Heart left ventricle (tissue), 16 donors: Measurements from ENCODE around the gene TOGARAM2. TPM values are rescaled to one million over a fixed set of nuclear protein-coding genes. Genes with fewer than 3 reads are reported as not detected.
A peak's percentile ranks its signal among the peaks of the same experiment; 100 is the strongest.

Source experiments
- ATAC-seq, 4 donors: fragments of 200-7000 bp; cut with Tn5 transposase; one replicate each; pipeline ENCODE4 v1.9.1; 2020 to 2022; ENCODE audit warnings: moderate library complexity in 4 of 4, mild to moderate bottlenecking in 3 of 4, moderate number of reproducible peaks in 1 of 4
- DNase-seq, 5 donors: peaks; one replicate each; pipeline ENCODE4 v3.0.0-alpha.2; 2020
- H3K27ac ChIP-seq, 12 donors: fragments of 200-600 bp; sonication (generic) in 4 of 12; one replicate each; pipeline versions ENCODE4 v1.5.0 to v1.8.0; 2016 to 2022; ENCODE audit warnings: mild to moderate bottlenecking in 2 of 12
- H3K27me3 ChIP-seq, 9 donors: fragments of 200-600 bp; sonication (generic) in 2 of 9; one replicate each; pipeline versions ENCODE4 v1.5.1 to v1.8.0; 2016 to 2022; ENCODE audit warnings: mild to moderate bottlenecking in 3 of 9
- H3K36me3 ChIP-seq, 9 donors: fragments of 200-600 bp; sonication (generic) in 2 of 9; one replicate each; pipeline versions ENCODE4 v1.5.0 to v1.8.0; 2018 to 2022; ENCODE audit warnings: mild to moderate bottlenecking in 2 of 9
- H3K4me1 ChIP-seq, 12 donors: fragments of 200-600 bp; sonication (generic) in 4 of 12; one replicate each; pipeline versions ENCODE4 v1.5.0 to v1.8.0; 2016 to 2022; ENCODE audit warnings: mild to moderate bottlenecking in 3 of 12
- H3K4me3 ChIP-seq, 12 donors: fragments of 200-600 bp; sonication (generic) in 4 of 12; one replicate each; pipeline versions ENCODE4 v1.5.0 to v1.8.0; 2017 to 2022; ENCODE audit warnings: mild to moderate bottlenecking in 9 of 12, moderate library complexity in 4 of 12
- H3K9me3 ChIP-seq, 12 donors: fragments of 200-600 bp; sonication (generic) in 4 of 12; one replicate each; pipeline versions ENCODE4 v1.5.0 to v1.8.0; 2016 to 2022; ENCODE audit warnings: mild to moderate bottlenecking in 1 of 12
- CTCF ChIP-seq, 12 donors: fragments of 200-600 bp; sonication (generic) in 4 of 12; IDR thresholded peaks; one replicate each; pipeline versions ENCODE4 v1.5.0 to v1.8.0; 2018 to 2022; ENCODE audit warnings: antibody characterized with exemption in 12 of 12, mild to moderate bottlenecking in 5 of 12
- POLR2A ChIP-seq, 2 donors: fragments of 450-650 bp; IDR thresholded peaks; one replicate each; pipeline ENCODE4 v1.6.1; 2017; ENCODE audit warnings: antibody characterized with exemption in 2 of 2, mild to moderate bottlenecking in 2 of 2, moderate library complexity in 2 of 2
- WGBS, 4 donors: extraction: QIAGEN DNeasy Blood & Tissue Kit in 2 of 4; methylation state at CpG; one replicate each; pipeline versions ENCODE4 v1.1.5 to v1.1.7; 2013 to 2018; 5-methylcytosine and 5-hydroxymethylcytosine counted together
- intact Hi-C, 10 donors: fragments of 100-400 bp; cut with DNase I; formaldehyde crosslinking; loops; one replicate each; pipeline versions ENCODE4 v1.11.1 to v1.14.2; 2022
- polyA plus RNA-seq, 2 donors: library from polyadenylated mRNA; stranded (reverse); fragments of 200-250 nt; gene quantifications; one replicate each; pipeline ENCODE4 v1.2.3, GENCODE V29; 2013
- total RNA-seq, 9 donors: library from RNA; depleted of rRNA in 2 of 9; stranded (reverse); fragments of >200 nt in 2 of 9; fragmentation: NEBNext Ultra II Directional in 3 of 9; extraction: Animal tissue kit (Norgen Biotek cat#: 25700) in 3 of 9; gene quantifications; one replicate each; pipeline versions ENCODE4 v1.1.0 to v1.2.4, GENCODE V29; 2016 to 2023
- donor health status: ischemic (EF 13 %, LVEDD 7.1; RV severe dilation, severe dysfunction).
- donor health status: healthy with polysubstance abuse.
- donor health status: DM: no; HTN: yes; CAD: no.
- donor health status: DM: no; HTN: no; CAD: no.
- donor health status: ischemic (EF 25% LVEDD 6.9; RV normal size, moderate dysfunction).
- donor health status: ischemic (EF 25% LVEDD 5.7; RV mildly dilated, moderate dysfunction).
- donor health status: healthy.
- donor health status: DM: yes; HTN: yes; CAD: no.
- donor health status: ischemic (EF 35%, LVEDD 5.7; RV mildly dilated, moderate dysfunction).
- donor health status: nonischemic (EF 11% LVEDD 7.7; RV severe dilation, severe dysfunction).
- donor health status: DM: yes; HTN: yes; CAD: no.
- donor health status: PGD.
- donor health status: ischemic (EF 29% LVEDD 5.4; RV normal size, mild dysfunction).
- donor health status: nonischemic (EF 23%, LVEDD 6.1; RV moderate dilation, normal function).

TOGARAM2 gene
- total and polyA plus RNA-seq, 11 donors, result 0.24 to 23.9 (median 6.2) TPM

DNA sequence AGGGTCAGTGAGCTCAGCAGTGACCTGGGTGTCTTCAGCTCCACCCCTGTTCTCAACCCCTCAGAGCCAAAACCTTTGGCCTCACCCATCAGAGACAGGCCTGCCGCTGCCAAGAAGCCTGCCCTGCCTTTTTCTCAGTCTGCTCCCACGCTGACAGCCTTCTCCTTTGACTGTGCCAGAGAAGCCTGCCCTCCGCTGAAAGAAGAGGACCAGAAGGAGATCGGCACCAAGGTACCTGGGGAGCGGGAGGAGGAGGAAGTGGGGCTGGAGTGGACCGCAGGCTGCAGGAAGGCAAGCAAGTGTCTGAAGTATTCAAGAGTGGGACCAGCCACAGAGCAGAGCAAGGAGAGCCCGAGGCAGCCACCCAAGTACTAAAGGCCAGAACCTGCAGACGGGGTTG, 33.2 kb downstream of the TOGARAM2 start:
- ATAC-seq (peak in 1 of 4 donors; percentile 3), DNase-seq (peak in 1 of 5 donors; percentile 57)
- Histone ChIP-seq H3K27me3 (no peaks in the 10 kb centered on the region), H3K36me3 (no peaks in the 10 kb centered on the region), H3K9me3 (no peaks in the 10 kb centered on the region), H3K4me1 (peaks cover 6 to 83% (median 64%) of the 10 kb centered on the region in 12 donors), H3K4me3 (peak overlapping the region in 10 of 12 donors; percentile 3 to 47 (median 22)), H3K27ac (peak overlapping the region; percentile 79 to 98 (median 88))
- intact Hi-C loops, result loop anchor here in 6 of 10 donors (2.0 to 10.0 kb wide), 8 partner anchors 37 to 103 kb away; partner anchors contain the start of gene CLIP4 (in 3 of the 6)
- TF ChIP-seq POLR2A (IDR thresholded peaks at IDR 0.05) (no peak), CTCF (IDR thresholded peaks at IDR 0.05) (no peak)
- 58 to 70% (median 64%) methylated on average over 8 of the region's 8 CpGs for WGBS, 4 donors

DNA sequence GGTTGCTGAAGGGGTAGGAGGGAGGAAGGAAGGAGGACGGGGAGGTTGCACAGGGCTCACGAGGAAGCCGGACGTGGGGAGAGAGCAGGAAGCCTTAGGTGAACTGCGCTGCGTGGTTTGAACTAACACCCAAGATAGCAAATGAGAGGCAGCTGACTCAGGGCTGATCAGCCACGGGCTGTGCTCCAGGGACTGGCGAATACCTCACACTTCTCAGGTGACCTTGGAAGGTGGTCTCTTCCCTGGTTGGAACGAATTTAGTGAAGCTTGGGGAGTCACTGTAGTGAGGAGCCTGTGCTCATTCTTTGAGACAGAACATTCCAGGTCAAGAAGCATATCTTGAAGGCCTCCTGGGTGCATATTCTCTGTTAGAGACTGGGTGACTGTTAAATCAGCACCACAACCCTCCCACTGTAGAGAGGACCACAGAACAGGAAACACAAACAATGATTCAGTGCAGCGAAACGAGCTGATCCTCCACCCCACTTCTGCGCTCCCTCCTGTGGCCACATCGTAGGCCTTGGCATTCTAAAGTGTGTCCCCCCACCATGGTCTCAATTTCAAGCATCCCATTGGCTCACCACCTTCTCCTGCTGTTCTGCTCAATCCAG, 33.8 kb downstream of the TOGARAM2 start:
- TF ChIP-seq CTCF (IDR thresholded peaks at IDR 0.05), result peak in 1 of 12 donors; percentile 7
- no peak for TF ChIP-seq POLR2A (IDR thresholded peaks at IDR 0.05)
- Histone ChIP-seq H3K9me3 (no peaks in the 10 kb centered on the region), H3K4me1 (peaks cover 6 to 83% (median 64%) of the 10 kb centered on the region in 12 donors), H3K27me3 (no peaks in the 10 kb centered on the region), H3K4me3 (peak overlapping the region in 10 of 12 donors; percentile 3 to 47 (median 30)), H3K27ac (peak overlapping the region; percentile 79 to 98 (median 88)), H3K36me3 (no peaks in the 10 kb centered on the region)
- intact Hi-C loops, result loop anchor here in 7 of 10 donors (2.0 to 10.0 kb wide), 8 partner anchors 38 to 102 kb away; partner anchors contain the start of gene CLIP4 (in 4 of the 7)
- ATAC-seq (peak; percentile 4 to 50 (median 14)), DNase-seq (peak; percentile 57 to 81 (median 75))
- 27 to 44% (median 38%) methylated on average over 13 of the region's 13 CpGs for whole genome bisulfite sequencing, 4 donors

DNA sequence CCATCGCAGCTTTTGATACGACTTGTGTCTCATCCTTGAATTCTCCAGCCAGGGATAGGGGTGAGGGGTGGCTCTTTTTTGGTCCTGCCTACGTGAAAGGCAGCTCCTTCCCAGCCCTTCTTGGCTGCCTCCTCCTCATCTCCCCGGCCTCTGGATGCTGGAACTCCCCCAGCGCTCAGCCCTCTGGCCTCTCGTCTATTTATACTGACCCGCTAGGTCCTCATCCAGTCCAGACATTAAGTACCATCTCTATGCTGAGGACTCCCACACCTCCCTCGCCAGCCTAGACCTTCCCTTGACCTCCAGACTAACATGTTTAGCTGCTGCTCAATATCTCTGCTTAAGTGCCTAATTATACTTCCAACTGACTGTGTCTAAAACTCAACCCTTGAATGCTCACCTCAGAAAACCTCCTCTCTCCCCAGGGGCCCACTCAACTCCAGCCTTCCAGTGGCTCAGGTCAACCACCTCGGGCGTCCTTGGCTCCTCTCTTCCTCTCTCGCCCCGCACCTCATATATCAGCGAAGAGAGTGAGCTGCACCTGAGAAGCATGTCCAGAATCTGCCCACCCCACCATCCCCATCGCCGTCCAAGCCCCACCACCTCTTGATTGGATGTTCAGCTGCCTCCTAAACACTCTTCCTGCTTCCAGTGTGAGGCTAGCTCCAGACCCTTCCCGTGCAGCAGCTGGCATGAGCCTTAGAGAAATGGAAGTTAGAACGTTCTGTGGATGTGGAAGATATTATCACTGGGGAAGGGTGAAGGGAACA, 34.8 kb downstream of the TOGARAM2 start:
- peak; percentile 52 to 86 (median 74) for DNase-seq
- TF ChIP-seq POLR2A (IDR thresholded peaks at IDR 0.05) (no peak), CTCF (IDR thresholded peaks at IDR 0.05) (no peak)
- H3K4me3 ChIP-seq, result peak overlapping the region in 9 of 12 donors; percentile 8 to 47 (median 33)

More for the DNA sequence above, 34.8 kb downstream of the TOGARAM2 start:
- peaks cover 4 to 74% (median 56%) of the 10 kb centered on the region in 12 donors for H3K4me1 ChIP-seq
- H3K36me3 ChIP-seq, result no peaks in the 10 kb centered on the region
- no peaks in the 10 kb centered on the region for H3K27me3 ChIP-seq
- no peaks in the 10 kb centered on the region for H3K9me3 ChIP-seq
- intact Hi-C loops, result loop anchor here in 4 of 10 donors (2.0 to 10.0 kb wide), 5 partner anchors 57 to 101 kb away; partner anchors contain the start of gene CLIP4 (in 3 of the 4)
- WGBS, 4 donors, result 47 to 58% (median 51%) methylated on average over 17 of the region's 17 CpGs
- ATAC-seq, result peak; percentile 21 to 66 (median 38)
- peak overlapping the region; percentile 79 to 98 (median 88) for H3K27ac ChIP-seq
